ENCODE measurements around the gene SAE1. TPM values are rescaled to one million over a fixed set of nuclear protein-coding genes. Genes with fewer than 3 reads are reported as not detected.

SAE1 gene
- total RNA-seq, 4 donors from 2014 or later, result 27.3 to 85.4 (median 51.8) TPM

DNA sequence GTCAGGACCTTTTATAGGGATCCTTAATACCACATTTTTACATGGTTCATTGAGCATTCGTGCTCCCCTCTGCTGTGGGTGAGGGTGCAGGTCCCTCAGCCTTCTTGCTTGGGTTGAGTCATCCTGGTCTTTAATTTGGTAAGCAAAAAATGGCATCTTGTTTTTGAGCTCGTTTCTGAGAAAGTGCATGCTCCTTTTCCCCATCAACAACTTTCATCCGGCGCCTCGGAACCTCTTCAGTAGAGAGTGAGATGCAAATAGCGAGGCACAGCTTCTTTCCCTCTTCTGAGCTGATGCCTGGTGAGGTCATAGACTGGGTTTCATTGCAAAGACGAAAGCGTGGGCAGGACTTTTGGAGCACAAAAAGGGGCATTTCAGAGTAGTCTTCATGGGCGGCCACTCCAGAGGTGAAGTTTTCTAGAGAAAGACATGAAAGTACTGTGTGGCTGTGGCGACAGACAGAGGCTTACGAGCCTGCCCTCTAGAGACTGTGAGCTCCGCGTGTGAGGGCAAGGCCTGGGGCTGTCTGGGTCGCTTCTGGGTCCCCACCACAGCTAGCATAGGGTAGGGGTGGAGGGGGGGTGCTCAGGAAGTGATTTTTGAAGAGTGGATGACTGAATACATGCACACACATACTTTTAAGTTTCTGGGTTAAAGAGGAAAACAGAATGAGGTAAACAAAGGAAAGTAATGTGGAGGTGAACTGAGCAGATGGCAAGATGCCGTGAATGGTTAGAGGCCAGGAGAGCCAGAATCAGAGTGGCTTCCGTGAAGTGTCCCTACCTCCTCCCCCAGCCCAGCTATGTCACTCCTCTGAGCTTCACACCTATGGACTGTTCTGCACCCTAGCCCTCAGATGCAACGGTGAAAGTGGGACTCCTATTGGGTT is 56.1 kb downstream of the SAE1 start:
- peak overlapping the region; percentile 87 to 92 (median 88) for H3K27ac ChIP-seq
- no peak overlapping the region for H3K4me3 ChIP-seq
- DNase-seq, result peak; percentile 30
- TF ChIP-seq POLR2AphosphoS5 (IDR thresholded peaks at IDR 0.05), result no peak
- TF ChIP-seq EP300 (IDR thresholded peaks at IDR 0.05; ENCODE audit: low read depth), result no peak
- no peak for TF ChIP-seq POLR2A (IDR thresholded peaks at IDR 0.05)
- TF ChIP-seq, protein P1, sequence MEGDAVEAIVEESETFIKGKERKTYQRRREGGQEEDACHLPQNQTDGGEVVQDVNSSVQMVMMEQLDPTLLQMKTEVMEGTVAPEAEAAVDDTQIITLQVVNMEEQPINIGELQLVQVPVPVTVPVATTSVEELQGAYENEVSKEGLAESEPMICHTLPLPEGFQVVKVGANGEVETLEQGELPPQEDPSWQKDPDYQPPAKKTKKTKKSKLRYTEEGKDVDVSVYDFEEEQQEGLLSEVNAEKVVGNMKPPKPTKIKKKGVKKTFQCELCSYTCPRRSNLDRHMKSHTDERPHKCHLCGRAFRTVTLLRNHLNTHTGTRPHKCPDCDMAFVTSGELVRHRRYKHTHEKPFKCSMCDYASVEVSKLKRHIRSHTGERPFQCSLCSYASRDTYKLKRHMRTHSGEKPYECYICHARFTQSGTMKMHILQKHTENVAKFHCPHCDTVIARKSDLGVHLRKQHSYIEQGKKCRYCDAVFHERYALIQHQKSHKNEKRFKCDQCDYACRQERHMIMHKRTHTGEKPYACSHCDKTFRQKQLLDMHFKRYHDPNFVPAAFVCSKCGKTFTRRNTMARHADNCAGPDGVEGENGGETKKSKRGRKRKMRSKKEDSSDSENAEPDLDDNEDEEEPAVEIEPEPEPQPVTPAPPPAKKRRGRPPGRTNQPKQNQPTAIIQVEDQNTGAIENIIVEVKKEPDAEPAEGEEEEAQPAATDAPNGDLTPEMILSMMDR (IDR thresholded peaks at IDR 0.05), result no peak
- WGBS, 2 donors (ENCODE audit: low coverage in 1 of 2), result 69 to 80% methylated on average over 3 to 17 of the region's 17 CpGs
- in situ Hi-C loops (cut with MboI; ENCODE audit: low pct_ligation_motif_present in 1 of 4, low pct_unique_long_range_greater_than_20kb in 1 of 4, low sequenced_read_pairs in 3 of 4) (no loop called here), intact Hi-C loops (cut with DNase I; ENCODE audit: low total_unique reads) (no loop called here)
- peaks cover 35 to 58% (median 57%) of the 10 kb centered on the region in 4 donors for H3K4me1 ChIP-seq
- no peaks in the 10 kb centered on the region for H3K27me3 ChIP-seq
- H3K36me3 ChIP-seq, result no peaks in the 10 kb centered on the region
- no peaks in the 10 kb centered on the region for H3K9me3 ChIP-seq

DNA sequence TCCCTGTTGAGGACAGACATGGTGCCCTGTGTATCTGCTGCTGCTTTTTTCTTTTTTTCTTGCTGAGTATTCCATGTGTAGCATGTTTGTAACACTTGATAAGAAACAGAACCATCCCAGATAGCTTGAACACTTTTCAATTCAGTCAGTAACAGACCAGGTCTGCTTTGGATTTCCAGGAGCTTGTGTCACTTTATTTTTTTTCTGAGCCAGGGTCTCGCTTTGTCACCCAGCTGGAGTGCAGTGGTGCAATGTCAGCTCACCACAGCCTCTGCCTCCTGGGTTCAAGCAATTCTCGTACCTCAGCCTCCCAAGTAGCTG is 56.7 kb downstream of the SAE1 start:
- intact Hi-C loops (cut with DNase I; ENCODE audit: low total_unique reads), result no loop called here
- no peak for DNase-seq
- Histone ChIP-seq H3K27me3 (no peaks in the 10 kb centered on the region), H3K4me1 (peaks cover 35 to 58% (median 57%) of the 10 kb centered on the region in 4 donors), H3K4me3 (no peak overlapping the region), H3K27ac (peak overlapping the region; percentile 87 to 92 (median 88)), H3K36me3 (no peaks in the 10 kb centered on the region), H3K9me3 (no peaks in the 10 kb centered on the region)
- 69% methylated on average over 2 of the region's 2 CpGs; no CpG with 5 or more reads in 1 of the 2 donors for WGBS, 2 donors (ENCODE audit: low coverage in 1 of 2)
- in situ Hi-C loops (cut with MboI; ENCODE audit: low pct_ligation_motif_present in 1 of 4, low pct_unique_long_range_greater_than_20kb in 1 of 4, low sequenced_read_pairs in 3 of 4), result no loop called here
- TF ChIP-seq POLR2AphosphoS5 (IDR thresholded peaks at IDR 0.05) (no peak), POLR2A (IDR thresholded peaks at IDR 0.05) (no peak), EP300 (IDR thresholded peaks at IDR 0.05; ENCODE audit: low read depth) (no peak)
- TF ChIP-seq, protein P1 (IDR thresholded peaks at IDR 0.05), result no peak

DNA sequence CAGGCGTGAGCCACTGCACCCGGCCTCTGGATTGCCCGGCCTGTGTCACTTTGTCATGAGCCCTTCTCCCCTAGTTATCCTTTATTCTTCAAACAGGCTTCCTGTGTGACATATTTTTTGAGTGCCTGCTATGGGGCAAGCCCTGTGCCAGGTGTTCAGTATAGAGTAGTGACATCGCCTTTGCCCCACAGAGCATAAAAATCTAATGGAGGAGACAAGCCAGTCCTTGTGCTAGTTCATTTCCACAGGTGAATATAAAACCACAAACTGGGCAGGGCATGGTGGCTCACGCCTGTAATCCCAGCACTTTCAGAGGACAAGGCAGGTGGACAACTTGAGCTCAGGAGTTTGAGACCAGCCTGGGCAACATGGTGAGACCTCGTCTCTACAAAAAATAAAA is 57.2 kb downstream of the SAE1 start:
- in situ Hi-C loops (cut with MboI; ENCODE audit: low pct_ligation_motif_present in 1 of 4, low pct_unique_long_range_greater_than_20kb in 1 of 4, low sequenced_read_pairs in 3 of 4), result no loop called here
- TF ChIP-seq, protein P1 (IDR thresholded peaks at IDR 0.05), result no peak
- peak; percentile 53 for TF ChIP-seq POLR2A (IDR thresholded peaks at IDR 0.05)
- peak in 2 of 3 donors; percentile 51 to 68 for TF ChIP-seq POLR2AphosphoS5 (IDR thresholded peaks at IDR 0.05)
- no peak for TF ChIP-seq EP300 (IDR thresholded peaks at IDR 0.05; ENCODE audit: low read depth)

DNA sequence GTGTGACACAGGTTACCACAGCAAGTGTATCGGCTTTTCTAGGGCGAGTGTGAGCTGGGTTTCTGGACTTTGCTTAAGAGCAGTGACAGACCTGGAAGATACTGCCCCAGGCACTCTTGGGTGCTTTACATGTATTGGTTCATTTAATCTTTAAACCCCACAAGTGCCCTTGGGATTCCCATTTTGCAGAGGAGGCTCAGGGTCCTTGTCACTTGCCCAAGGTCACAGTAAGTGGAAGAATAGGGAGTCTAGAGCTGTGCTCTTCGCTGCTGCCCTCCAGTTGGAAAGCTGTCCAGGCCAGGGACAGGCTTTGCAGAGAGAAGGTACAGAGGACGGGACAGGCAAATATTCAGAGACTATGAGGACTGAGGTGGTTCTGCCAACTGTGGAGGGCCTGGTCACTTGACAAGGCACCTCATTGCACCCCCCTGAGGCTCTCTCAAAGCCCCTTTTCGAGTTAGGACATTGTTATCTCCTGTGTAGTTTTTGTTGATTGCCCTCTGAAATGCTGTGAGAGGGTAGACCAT is 57.9 kb downstream of the SAE1 start:
- TF ChIP-seq, protein P1 (IDR thresholded peaks at IDR 0.05), result no peak
- TF ChIP-seq POLR2A (IDR thresholded peaks at IDR 0.05) (no peak), POLR2AphosphoS5 (IDR thresholded peaks at IDR 0.05) (no peak), EP300 (IDR thresholded peaks at IDR 0.05; ENCODE audit: low read depth) (no peak)
- whole genome bisulfite sequencing, 2 donors (ENCODE audit: low coverage in 1 of 2), result 68 to 73% methylated on average over 2 to 5 of the region's 5 CpGs
- peaks cover 35 to 57% (median 55%) of the 10 kb centered on the region in 4 donors for H3K4me1 ChIP-seq
- H3K4me3 ChIP-seq, result no peak overlapping the region
- H3K27ac ChIP-seq, result peak overlapping the region; percentile 87 to 92 (median 88)
- in situ Hi-C loops (cut with MboI; ENCODE audit: low pct_ligation_motif_present in 1 of 4, low pct_unique_long_range_greater_than_20kb in 1 of 4, low sequenced_read_pairs in 3 of 4) (no loop called here), intact Hi-C loops (cut with DNase I; ENCODE audit: low total_unique reads) (no loop called here)
- DNase-seq, result no peak
- no peaks in the 10 kb centered on the region for H3K27me3 ChIP-seq
- no peaks in the 10 kb centered on the region for H3K9me3 ChIP-seq
- no peaks in the 10 kb centered on the region for H3K36me3 ChIP-seq

More for the DNA sequence above, 57.2 kb downstream of the SAE1 start:
- 70% methylated on average over 6 of the region's 6 CpGs; no CpG with 5 or more reads in 1 of the 2 donors for WGBS, 2 donors (ENCODE audit: low coverage in 1 of 2)
- Histone ChIP-seq H3K4me1 (peaks cover 35 to 57% (median 56%) of the 10 kb centered on the region in 4 donors), H3K27me3 (no peaks in the 10 kb centered on the region), H3K9me3 (no peaks in the 10 kb centered on the region), H3K36me3 (no peaks in the 10 kb centered on the region), H3K4me3 (no peak overlapping the region), H3K27ac (peak overlapping the region; percentile 87 to 92 (median 88))
- intact Hi-C loops (cut with DNase I; ENCODE audit: low total_unique reads), result no loop called here
- DNase-seq, result peak; percentile 78
